ENCODE data around the gene SLC39A2.
"Not testable (repeated sequence)": the region's sequence is repeated elsewhere in the genome, so short reads cannot be mapped to it uniquely, and the experiment has no call there.

Gene SLC39A2

DNA sequence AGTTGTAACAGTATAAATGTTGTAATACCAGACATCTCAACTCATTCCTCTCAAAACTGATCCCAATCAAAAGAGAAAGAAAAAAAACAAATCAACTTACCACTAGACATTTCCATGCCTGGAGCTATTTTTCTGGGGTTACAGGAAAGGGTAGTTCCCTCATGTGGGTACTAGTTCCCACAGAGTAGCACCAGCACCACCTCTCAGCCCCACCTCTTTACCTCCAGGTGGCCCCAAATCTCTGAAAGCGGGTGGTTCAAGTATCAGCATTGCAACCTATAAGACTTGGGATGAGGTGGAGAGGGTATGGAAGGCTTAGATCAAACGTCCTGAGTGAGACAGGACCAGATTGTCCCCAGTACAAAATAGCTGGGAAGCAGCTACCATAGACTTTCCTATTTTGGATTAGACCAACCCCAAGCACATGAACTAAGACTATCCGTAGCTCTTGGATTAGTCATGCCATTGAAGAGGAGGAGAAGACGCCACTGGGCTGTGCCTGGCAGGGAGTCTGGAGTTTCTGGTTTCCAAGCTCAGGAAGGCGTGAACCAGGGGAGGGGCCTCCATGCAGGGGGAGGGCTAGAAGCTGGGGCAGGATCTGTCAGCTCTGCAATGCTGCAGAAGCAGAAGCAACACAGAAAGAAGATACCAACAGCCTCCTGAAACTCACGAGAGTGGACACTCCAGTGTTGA lies at the start of gene SLC39A2:
SLC39A2 (plus strand) TSS at position 620 of the 693 bp plus-strand sequence. CDS start 154 bp downstream, outside the sequence.
- no peak for DNase-seq (ENCODE audit: low spot score)

- DNase-seq (ENCODE audit: low spot score) = not testable (repeated sequence)
Observed at GRCh38 chr14:20954736-20955537, 44.2 kb upstream of the SLC39A2 start, which contains the start of gene RNASE2. Gene RNASE2, plus strand, starts transcription at chr14:20955487. Its CDS starts 285 bp downstream, at chr14:20955772.

GRCh38 chr14:20955538-20955873 lies 43.6 kb upstream of the SLC39A2 start:
- DNase-seq (ENCODE audit: low spot score) = not testable (repeated sequence)

- no peak for DNase-seq (ENCODE audit: low spot score)
Observed at GRCh38 chr14:20956376-20956976, 42.6 kb upstream of the SLC39A2 start.

DNA sequence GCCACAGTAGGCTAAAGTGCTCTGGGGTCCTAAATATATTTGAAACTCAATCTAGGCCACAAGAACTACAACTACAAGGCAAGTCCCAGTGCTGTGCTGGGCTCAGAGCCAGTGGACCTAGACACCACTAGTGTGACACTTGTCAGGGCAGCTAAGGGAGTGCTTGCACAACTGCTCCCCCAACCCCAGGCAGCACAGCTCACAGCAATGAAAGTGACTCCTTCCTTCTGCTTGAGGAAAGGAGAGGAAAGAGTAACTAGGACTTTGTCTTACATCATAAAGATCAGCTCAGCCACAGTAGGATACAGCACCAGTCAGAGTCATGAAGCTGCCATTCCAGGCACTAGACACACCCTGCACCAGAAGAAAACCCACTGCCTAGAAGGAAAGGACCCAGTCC lies 40.1 kb upstream of the SLC39A2 start:
- not testable (repeated sequence) for DNase-seq (ENCODE audit: low spot score)

GRCh38 chr14:20969336-20969735 lies 29.8 kb upstream of the SLC39A2 start:
- DNase-seq (ENCODE audit: low spot score) = no peak

GRCh38 chr14:20970647-20970982 lies 28.5 kb upstream of the SLC39A2 start:
- no peak for DNase-seq (ENCODE audit: low spot score)

DNA sequence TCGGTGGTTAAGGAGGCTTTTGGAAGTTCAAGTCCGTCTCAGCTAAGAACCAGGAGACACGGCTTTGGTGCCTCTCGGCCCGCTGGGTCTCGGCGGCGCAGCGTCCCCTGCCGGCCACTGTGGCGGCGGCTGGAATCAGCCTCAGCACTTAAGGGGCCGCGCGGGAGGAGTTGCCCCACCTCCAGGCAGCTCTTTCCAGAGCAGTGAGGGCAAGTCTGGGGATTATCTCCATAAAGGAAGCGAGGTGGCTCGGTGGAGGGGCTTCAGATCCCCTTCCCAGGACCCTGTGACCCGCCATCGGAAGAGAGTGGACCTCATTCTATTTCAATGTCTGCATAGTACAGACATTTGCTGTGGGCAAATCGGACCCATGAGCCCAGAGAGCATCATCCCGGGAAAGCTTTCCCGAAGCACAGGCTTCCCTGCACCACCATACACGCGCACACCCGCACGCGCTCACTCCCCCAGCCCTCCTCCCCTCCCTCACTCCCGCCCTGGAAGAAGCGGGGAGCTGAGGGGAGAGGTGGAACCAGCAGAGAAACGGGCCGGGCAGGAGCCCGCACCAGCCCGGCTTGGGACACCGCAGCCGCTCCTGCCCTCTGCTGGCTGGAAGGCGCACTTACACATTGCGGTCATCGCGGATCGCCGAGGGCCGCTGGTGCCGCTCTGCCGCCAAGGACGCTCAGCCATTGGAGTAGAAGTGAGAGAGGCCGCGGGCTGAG lies 27.9 kb upstream of the SLC39A2 start:
- peak; percentile 79 for DNase-seq (ENCODE audit: low spot score)

DNA sequence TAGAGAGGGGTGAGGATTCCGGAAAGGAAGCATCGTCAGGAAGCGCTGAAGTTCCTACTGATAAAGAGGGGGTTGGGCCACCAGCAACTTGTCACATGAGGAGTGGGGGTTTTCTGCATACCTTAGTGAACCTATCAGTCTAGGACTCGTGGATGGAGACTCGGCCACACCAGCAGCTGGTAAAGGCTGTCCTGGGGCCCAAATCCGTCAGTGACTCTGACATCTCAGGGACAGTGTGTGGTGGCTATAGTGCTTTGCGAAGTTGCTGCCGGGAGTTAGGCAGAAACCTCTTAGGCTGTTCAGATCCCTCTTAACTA lies 27.4 kb upstream of the SLC39A2 start:
- no peak for DNase-seq (ENCODE audit: low spot score)

DNA sequence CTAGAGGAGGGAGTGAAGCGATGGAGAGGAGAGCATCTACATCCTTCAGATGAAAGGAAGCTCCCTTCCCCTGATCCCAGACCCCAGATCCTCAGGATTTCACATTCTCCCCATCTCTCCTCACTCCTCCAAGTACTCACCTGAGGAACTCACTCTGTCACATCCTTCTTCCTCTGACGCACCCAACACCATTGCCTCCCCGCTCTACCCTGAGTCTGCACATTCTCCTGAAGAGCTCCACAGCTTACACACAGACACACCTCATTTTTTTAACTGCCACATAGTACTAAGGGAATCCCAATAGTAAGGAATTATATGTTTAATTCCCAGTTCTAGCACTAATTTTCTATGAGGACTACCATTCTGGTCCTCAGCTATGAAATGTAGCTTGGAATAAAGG lies 25.6 kb upstream of the SLC39A2 start:
- DNase-seq (ENCODE audit: low spot score) = no peak

DNA sequence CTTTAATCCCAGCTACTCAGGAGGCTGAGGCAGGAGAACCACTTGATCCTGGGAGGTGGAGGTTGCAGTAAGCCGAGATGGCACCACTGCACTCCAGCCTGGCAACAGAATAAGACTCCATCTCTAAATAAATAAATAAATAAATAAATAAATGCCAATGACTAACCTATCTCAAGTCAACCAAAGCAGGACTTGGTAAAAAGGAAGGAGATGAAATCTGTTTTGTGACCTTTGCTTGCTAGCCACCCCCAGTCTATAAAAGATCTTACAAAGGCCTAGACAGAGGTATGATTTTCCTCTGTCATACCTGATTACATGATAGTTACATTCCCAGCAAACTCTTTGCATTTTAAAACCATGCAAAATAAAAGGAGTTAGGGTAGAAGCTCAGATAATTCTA lies 22.8 kb upstream of the SLC39A2 start:
- no peak for DNase-seq (ENCODE audit: low spot score)

DNA sequence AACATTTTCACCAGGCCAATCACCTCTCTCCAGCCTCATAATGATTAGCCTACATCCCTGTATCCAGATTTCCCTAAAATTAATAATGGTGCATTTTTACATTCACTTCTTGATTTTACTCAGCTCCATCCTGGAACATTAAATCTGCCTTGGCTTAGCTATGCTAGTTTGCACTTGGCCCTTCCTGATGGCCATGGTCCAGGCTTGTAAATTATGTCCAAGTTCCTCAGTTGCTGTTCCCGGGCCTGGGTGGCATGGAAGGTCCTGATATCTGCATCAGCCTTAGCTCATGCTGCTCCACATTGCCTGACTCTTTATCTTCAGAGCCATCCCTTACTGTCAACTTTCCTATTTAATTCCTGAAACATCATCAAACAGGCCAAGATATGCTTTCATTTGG lies 20.4 kb upstream of the SLC39A2 start:
- no peak for DNase-seq (ENCODE audit: low spot score)

DNA sequence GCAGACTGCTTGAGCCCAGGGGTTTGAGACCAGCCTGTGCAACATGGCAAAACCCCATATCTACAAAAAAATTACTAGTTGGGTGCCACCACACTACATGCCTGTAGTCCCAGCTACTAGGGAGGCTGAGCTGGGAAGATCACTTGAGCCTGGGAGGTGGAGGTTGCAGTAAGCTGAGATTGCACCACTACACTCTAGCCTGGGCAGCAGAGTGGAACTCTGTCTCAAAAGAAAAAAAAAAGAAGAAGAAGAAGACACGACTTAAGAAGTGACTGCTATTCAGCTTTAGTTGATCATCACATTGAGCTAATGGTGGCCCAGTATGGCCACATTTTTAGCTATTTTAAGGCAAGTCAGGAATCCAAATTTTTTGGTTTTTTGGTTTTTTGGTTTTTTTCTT lies 18.2 kb upstream of the SLC39A2 start:
- no peak for DNase-seq (ENCODE audit: low spot score)

GRCh38 chr14:20982646-20983369 lies 16.3 kb upstream of the SLC39A2 start:
- DNase-seq (ENCODE audit: low spot score) = no peak

GRCh38 chr14:20985650-20986049 lies 13.4 kb upstream of the SLC39A2 start:
- DNase-seq (ENCODE audit: low spot score) = not testable (repeated sequence)

DNA sequence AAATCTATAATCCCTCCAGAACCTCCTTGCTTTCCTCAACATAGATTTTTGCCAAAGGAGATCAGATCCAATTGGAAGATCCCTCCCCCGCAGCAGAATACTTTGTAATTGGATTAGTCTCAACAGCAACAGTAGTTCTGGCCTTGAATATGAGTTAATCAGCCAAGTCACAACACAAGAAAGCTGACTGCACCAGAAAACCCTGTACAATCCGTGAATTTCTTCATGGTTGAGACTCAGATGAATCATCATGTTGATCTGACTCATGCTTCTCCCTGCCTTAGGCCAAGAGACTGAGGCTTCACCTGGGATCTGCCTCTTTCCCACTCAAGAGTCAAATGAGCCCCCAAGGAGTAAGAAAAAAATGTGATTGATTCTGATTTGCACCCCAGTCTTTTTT lies 12.3 kb upstream of the SLC39A2 start:
- no peak for DNase-seq (ENCODE audit: low spot score)

DNA sequence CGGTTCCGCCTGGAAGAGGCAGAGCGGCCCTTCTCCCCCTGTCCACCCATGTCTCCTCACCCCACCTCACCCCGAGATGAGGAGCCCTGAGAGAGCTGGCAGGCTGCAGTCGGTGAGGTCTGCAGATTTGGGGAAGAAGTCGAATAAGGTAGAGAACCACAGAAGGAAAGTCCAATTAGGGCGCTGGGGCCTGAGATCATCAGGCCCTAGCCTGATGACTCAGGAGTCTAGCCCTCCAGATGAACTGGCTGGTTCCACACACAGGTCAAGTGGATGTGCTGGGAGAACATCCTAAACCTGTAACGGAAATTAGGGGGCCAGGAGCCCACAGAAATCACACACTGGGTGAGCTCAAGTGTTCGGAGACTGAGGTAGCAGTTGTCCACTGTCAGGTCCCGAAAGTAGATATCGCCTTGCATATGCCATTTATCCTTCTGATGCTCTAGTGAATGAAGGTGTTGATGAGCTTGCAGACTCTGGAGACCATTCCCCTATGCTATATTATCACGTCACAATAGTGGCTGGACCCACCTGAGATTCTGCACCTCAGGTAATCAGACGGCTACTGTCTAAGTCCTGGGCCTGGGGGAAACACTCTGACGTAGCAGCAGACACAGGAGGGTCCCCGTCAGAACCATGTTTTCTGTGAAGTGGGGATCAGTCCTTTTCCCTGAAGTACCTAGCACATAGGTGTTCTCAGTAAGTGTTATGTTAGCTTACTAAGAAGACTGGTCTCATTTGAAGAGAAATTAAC lies 10.2 kb upstream of the SLC39A2 start:
- peak; percentile 14 for DNase-seq (ENCODE audit: low spot score)

GRCh38 chr14:20989471-20989786 lies 9.7 kb upstream of the SLC39A2 start:
- no peak for DNase-seq (ENCODE audit: low spot score)

DNA sequence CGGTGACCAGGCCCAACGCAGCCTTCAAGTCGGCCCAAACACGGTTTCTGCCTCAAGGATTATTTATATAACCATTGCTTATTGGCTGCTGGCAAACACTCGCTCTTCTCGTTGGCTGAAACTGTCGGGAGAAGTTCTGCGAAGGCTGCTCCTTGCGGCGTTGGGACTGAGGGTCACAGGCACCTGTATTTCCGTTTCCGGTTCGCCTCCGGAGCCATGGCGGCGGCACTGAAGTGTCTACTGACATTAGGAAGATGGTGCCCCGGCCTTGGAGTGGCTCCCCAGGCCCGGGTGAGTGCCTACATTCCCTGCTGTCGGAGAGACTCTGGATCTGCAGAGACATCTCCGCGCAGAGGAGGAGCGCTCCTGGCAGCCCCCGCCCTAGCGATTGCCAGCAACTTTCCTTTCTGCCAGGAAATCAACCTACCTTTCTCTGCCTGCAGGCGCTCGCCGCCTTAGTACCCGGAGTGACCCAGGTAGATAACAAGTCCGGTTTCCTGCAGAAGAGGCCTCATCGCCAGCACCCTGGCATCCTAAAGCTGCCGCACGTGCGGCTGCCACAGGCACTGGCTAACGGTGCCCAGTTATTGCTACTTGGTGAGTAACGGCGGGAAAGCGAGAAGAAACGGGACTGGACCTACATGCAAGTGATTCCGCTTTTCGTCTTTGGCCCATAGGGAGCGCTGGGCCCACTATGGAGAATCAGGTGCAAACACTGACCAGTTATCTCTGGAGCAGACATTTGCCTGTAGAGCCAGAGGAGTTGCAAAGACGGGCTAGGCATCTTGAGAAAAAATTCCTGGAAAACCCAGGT lies 9.1 kb upstream of the SLC39A2 start, which contains the start of gene METTL17:
METTL17 (plus strand) TSS at position 194 of the 814 bp plus-strand sequence; CDS start at position 217, 23 bp downstream.
- peak; percentile 91 for DNase-seq (ENCODE audit: low spot score)

DNA sequence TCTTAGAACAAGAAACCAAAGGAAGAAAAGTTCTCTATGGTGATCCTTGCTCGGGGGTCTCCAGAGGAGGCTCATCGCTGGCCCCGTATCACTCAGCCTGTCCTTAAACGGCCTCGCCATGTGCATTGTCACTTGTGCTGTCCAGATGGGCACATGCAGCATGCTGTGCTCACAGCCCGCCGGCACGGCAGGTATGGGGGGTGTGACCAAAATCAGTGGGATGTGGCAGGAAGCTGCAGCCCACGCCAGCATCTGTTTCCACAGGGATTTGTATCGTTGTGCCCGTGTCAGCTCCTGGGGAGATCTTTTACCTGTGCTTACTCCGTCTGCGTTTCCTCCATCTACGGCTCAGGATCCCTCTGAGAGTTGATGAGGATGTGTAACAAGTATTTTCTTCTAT lies 2.6 kb upstream of the SLC39A2 start:
- no peak for DNase-seq (ENCODE audit: low spot score)
